Fibroblast of pulmonary artery (primary cell): ENCODE measurements around the gene MOG.
A peak's percentile ranks its signal among the peaks of the same experiment; 100 is the strongest.

Source experiments
- DNase-seq: peaks from one replicate; pipeline ENCODE4 v3.0.0-alpha.2; 2010; ENCODE audit warnings: low read depth
- H3K4me3 ChIP-seq: replicated peaks from 2 replicates; pipeline ENCODE4 v1.5.1; 2011; ENCODE audit warnings: low read depth, mild to moderate bottlenecking, control low read depth, low read length, moderate library complexity
- CTCF ChIP-seq: IDR thresholded peaks from 2 replicates; pipeline ENCODE4 v1.5.1; 2011; ENCODE audit warnings: mild to moderate bottlenecking, control low read depth, low read length, inconsistent platforms; ENCODE audit errors: missing control alignments

MOG gene

GRCh38 chr6:29694637-29695036, 37.7 kb downstream of the MOG start:
- DNase-seq = no peak
- no peak overlapping the region for H3K4me3 ChIP-seq
- TF ChIP-seq CTCF = no peak

- peak; percentile 70 for TF ChIP-seq CTCF
- no peak overlapping the region for H3K4me3 ChIP-seq
- DNase-seq = peak; percentile 35
These were observed 39.5 kb downstream of the MOG start for GRCh38 chr6:29696147-29697125.

- no peak overlapping the region for H3K4me3 ChIP-seq
These were observed 45.7 kb downstream of the MOG start for GRCh38 chr6:29702519-29703103.

GRCh38 chr6:29705389-29706231, 48.7 kb downstream of the MOG start:
- peak; percentile 67 for TF ChIP-seq CTCF
- H3K4me3 ChIP-seq = no peak overlapping the region
- peak; percentile 69 for DNase-seq

More at GRCh38 chr6:29702519-29703103, 45.7 kb downstream of the MOG start:
- peak; percentile 68 for TF ChIP-seq CTCF
- peak; percentile 23 for DNase-seq

- TF ChIP-seq CTCF = no peak
- H3K4me3 ChIP-seq = no peak overlapping the region
- no peak for DNase-seq
These were observed 51.7 kb downstream of the MOG start for GRCh38 chr6:29708432-29709179.

- H3K4me3 ChIP-seq = no peak overlapping the region
- no peak for DNase-seq
- no peak for TF ChIP-seq CTCF
These were observed 52.3 kb downstream of the MOG start for GRCh38 chr6:29709188-29709587.
